ENCODE data around the gene REPS2. TPM values are rescaled to one million over a fixed set of nuclear protein-coding genes. Genes with fewer than 3 reads are reported as not detected.

Gene REPS2
- total and polyA plus RNA-seq, 4 donors, result 1.1 to 7.9 (median 4.0) TPM

- no peaks in the 10 kb centered on the region for H3K4me1 ChIP-seq (ENCODE audit: control insufficient read depth in 1 of 2, insufficient read depth in 2 of 2, low read length in 2 of 2)
- intact Hi-C loops (cut with DNase I), result no loop called here
- no peaks in the 10 kb centered on the region for H3K27me3 ChIP-seq (ENCODE audit: control insufficient read depth in 1 of 2, insufficient read depth in 2 of 2, low read length in 1 of 2)
- no peaks in the 10 kb centered on the region for H3K36me3 ChIP-seq (ENCODE audit: control insufficient read depth in 1 of 2, insufficient read depth in 2 of 2, low read length in 1 of 2)
- ATAC-seq (ENCODE audit: low FRiP score) (no peak), DNase-seq (no peak)
- no peaks in the 10 kb centered on the region for H3K9me3 ChIP-seq (ENCODE audit: control insufficient read depth, low read length)
- WGBS, 2 donors, result 56 to 77% methylated on average over 2 of the region's 2 CpGs
- H3K27ac ChIP-seq (ENCODE audit: low read depth in 1 of 2, low read length in 2 of 2), result no peak overlapping the region
- H3K4me3 ChIP-seq (ENCODE audit: low read length in 2 of 2), result no peak overlapping the region
Observed at GRCh38 chrX:16986169-16986568, 39.7 kb downstream of the REPS2 start.

DNA sequence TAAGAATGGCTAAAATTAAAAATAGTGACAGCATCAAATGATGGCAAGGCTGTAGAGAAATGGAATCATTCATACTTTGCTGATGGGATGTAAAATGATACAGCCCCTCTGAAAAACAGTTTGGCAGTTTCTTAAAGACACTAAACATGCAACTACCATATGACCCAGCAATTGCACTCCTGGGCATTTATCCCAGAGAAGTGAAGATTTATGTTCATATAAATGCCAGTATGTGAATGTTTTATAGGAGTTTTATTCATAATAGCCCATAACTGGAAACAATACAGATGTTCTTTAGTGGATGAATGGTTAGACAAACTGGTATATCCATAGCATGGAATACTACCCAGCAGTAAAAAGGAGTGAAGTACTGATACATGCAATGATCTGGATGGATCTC, 43.3 kb downstream of the REPS2 start:
- Histone ChIP-seq H3K4me3 (ENCODE audit: low read length in 2 of 2) (no peak overlapping the region), H3K4me1 (ENCODE audit: control insufficient read depth in 1 of 2, insufficient read depth in 2 of 2, low read length in 2 of 2) (no peaks in the 10 kb centered on the region), H3K27ac (ENCODE audit: low read depth in 1 of 2, low read length in 2 of 2) (no peak overlapping the region), H3K36me3 (ENCODE audit: control insufficient read depth in 1 of 2, insufficient read depth in 2 of 2, low read length in 1 of 2) (no peaks in the 10 kb centered on the region), H3K27me3 (ENCODE audit: control insufficient read depth in 1 of 2, insufficient read depth in 2 of 2, low read length in 1 of 2) (no peaks in the 10 kb centered on the region), H3K9me3 (ENCODE audit: control insufficient read depth, low read length) (no peaks in the 10 kb centered on the region)
- intact Hi-C loops (cut with DNase I), result no loop called here
- ATAC-seq (ENCODE audit: low FRiP score) (no peak), DNase-seq (no peak)

DNA sequence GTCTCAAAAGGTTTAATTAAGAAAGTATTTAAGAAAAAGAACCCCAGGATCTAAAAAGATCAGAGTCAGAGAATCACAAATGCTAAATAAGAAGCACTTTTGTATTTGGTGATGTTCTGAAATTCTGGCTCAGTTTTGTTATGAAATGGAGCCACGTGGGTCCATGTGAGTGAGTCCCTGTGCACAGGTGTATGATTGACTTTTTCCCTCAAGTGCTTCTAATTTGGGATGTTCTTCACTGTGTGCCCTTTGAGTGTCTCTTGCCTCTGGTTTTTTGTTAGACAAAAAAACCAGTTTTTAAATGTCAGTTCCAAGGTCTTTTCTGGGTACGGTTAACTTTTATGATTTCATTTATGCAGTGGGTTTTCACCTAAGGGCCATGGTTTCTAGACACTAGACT, 44.4 kb downstream of the REPS2 start:
- no peak overlapping the region for H3K27ac ChIP-seq (ENCODE audit: low read depth in 1 of 2, low read length in 2 of 2)
- ATAC-seq (ENCODE audit: low FRiP score) (no peak), DNase-seq (no peak)
- no peak overlapping the region for H3K4me3 ChIP-seq (ENCODE audit: low read length in 2 of 2)
- intact Hi-C loops (cut with DNase I), result no loop called here
- no peaks in the 10 kb centered on the region for H3K36me3 ChIP-seq (ENCODE audit: control insufficient read depth in 1 of 2, insufficient read depth in 2 of 2, low read length in 1 of 2)
- H3K4me1 ChIP-seq (ENCODE audit: control insufficient read depth in 1 of 2, insufficient read depth in 2 of 2, low read length in 2 of 2), result no peaks in the 10 kb centered on the region
- H3K9me3 ChIP-seq (ENCODE audit: control insufficient read depth, low read length), result no peaks in the 10 kb centered on the region
- WGBS, 2 donors, result 77 to 94% methylated on average over 2 of the region's 2 CpGs
- no peaks in the 10 kb centered on the region for H3K27me3 ChIP-seq (ENCODE audit: control insufficient read depth in 1 of 2, insufficient read depth in 2 of 2, low read length in 1 of 2)

- H3K4me3 ChIP-seq (ENCODE audit: low read length in 2 of 2), result no peak overlapping the region
- H3K27me3 ChIP-seq (ENCODE audit: control insufficient read depth in 1 of 2, insufficient read depth in 2 of 2, low read length in 1 of 2), result no peaks in the 10 kb centered on the region
- ATAC-seq (ENCODE audit: low FRiP score) (no peak), DNase-seq (no peak)
- no peaks in the 10 kb centered on the region for H3K4me1 ChIP-seq (ENCODE audit: control insufficient read depth in 1 of 2, insufficient read depth in 2 of 2, low read length in 2 of 2)
- H3K9me3 ChIP-seq (ENCODE audit: control insufficient read depth, low read length), result no peaks in the 10 kb centered on the region
- 77 to 98% methylated on average over 3 of the region's 3 CpGs for WGBS, 2 donors
- intact Hi-C loops (cut with DNase I), result no loop called here
- H3K27ac ChIP-seq (ENCODE audit: low read depth in 1 of 2, low read length in 2 of 2), result no peak overlapping the region
- H3K36me3 ChIP-seq (ENCODE audit: control insufficient read depth in 1 of 2, insufficient read depth in 2 of 2, low read length in 1 of 2), result no peaks in the 10 kb centered on the region
Observed at GRCh38 chrX:16992445-16992844, 46.0 kb downstream of the REPS2 start.

DNA sequence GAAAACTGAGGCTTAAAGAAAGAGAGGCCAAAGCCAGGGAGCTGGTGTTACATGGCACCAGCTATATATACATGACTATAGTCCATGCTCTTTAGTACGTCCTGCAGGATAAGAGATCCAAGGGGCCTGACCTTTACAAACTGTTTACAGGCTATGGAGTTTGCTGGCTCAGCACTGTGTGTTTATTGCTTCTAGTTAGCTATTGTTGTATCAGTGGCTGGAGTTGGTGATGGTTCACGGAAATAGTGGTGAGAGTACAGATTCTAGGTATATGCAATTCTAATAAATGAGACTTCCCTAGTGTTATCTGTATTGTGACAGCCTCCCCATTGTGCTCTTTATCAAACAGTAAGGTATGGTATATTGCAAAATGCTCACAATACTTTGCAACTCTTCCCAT, 46.5 kb downstream of the REPS2 start:
- Histone ChIP-seq H3K27ac (ENCODE audit: low read depth in 1 of 2, low read length in 2 of 2) (no peak overlapping the region), H3K4me1 (ENCODE audit: control insufficient read depth in 1 of 2, insufficient read depth in 2 of 2, low read length in 2 of 2) (no peaks in the 10 kb centered on the region), H3K36me3 (ENCODE audit: control insufficient read depth in 1 of 2, insufficient read depth in 2 of 2, low read length in 1 of 2) (no peaks in the 10 kb centered on the region), H3K9me3 (ENCODE audit: control insufficient read depth, low read length) (no peaks in the 10 kb centered on the region), H3K27me3 (ENCODE audit: control insufficient read depth in 1 of 2, insufficient read depth in 2 of 2, low read length in 1 of 2) (no peaks in the 10 kb centered on the region), H3K4me3 (ENCODE audit: low read length in 2 of 2) (no peak overlapping the region)
- WGBS, 2 donors, result 82 to 92% methylated on average over 2 of the region's 2 CpGs
- ATAC-seq (ENCODE audit: low FRiP score) (no peak), DNase-seq (no peak)
- intact Hi-C loops (cut with DNase I), result no loop called here

- H3K9me3 ChIP-seq (ENCODE audit: control insufficient read depth, low read length), result no peaks in the 10 kb centered on the region
- ATAC-seq (ENCODE audit: low FRiP score) (no peak), DNase-seq (no peak)
- no peak overlapping the region for H3K4me3 ChIP-seq (ENCODE audit: low read length in 2 of 2)
- no peaks in the 10 kb centered on the region for H3K4me1 ChIP-seq (ENCODE audit: control insufficient read depth in 1 of 2, insufficient read depth in 2 of 2, low read length in 2 of 2)
- intact Hi-C loops (cut with DNase I), result no loop called here
- no peak overlapping the region for H3K27ac ChIP-seq (ENCODE audit: low read depth in 1 of 2, low read length in 2 of 2)
- 84 to 96% methylated on average over 4 of the region's 4 CpGs for WGBS, 2 donors
- no peaks in the 10 kb centered on the region for H3K36me3 ChIP-seq (ENCODE audit: control insufficient read depth in 1 of 2, insufficient read depth in 2 of 2, low read length in 1 of 2)
- H3K27me3 ChIP-seq (ENCODE audit: control insufficient read depth in 1 of 2, insufficient read depth in 2 of 2, low read length in 1 of 2), result no peaks in the 10 kb centered on the region
Observed at GRCh38 chrX:16993791-16994318, 47.4 kb downstream of the REPS2 start.

- DNase-seq (no peak), ATAC-seq (ENCODE audit: low FRiP score) (no peak)
- no peaks in the 10 kb centered on the region for H3K9me3 ChIP-seq (ENCODE audit: control insufficient read depth, low read length)
- H3K27ac ChIP-seq (ENCODE audit: low read depth in 1 of 2, low read length in 2 of 2), result no peak overlapping the region
- H3K4me1 ChIP-seq (ENCODE audit: control insufficient read depth in 1 of 2, insufficient read depth in 2 of 2, low read length in 2 of 2), result no peaks in the 10 kb centered on the region
- WGBS, 2 donors, result 84 to 92% methylated on average over 2 of the region's 2 CpGs
- no peaks in the 10 kb centered on the region for H3K27me3 ChIP-seq (ENCODE audit: control insufficient read depth in 1 of 2, insufficient read depth in 2 of 2, low read length in 1 of 2)
- intact Hi-C loops (cut with DNase I), result no loop called here
- no peak overlapping the region for H3K4me3 ChIP-seq (ENCODE audit: low read length in 2 of 2)
- H3K36me3 ChIP-seq (ENCODE audit: control insufficient read depth in 1 of 2, insufficient read depth in 2 of 2, low read length in 1 of 2), result no peaks in the 10 kb centered on the region
Observed at GRCh38 chrX:16994736-16995135, 48.3 kb downstream of the REPS2 start.

GRCh38 chrX:16997313-16997712, 50.9 kb downstream of the REPS2 start:
- no peak for DNase-seq
- 59 to 73% methylated on average over 2 of the region's 2 CpGs for WGBS, 2 donors
- Histone ChIP-seq H3K27ac (ENCODE audit: low read depth in 1 of 2, low read length in 2 of 2) (no peak overlapping the region), H3K9me3 (ENCODE audit: control insufficient read depth, low read length) (no peaks in the 10 kb centered on the region), H3K36me3 (ENCODE audit: control insufficient read depth in 1 of 2, insufficient read depth in 2 of 2, low read length in 1 of 2) (no peaks in the 10 kb centered on the region), H3K27me3 (ENCODE audit: control insufficient read depth in 1 of 2, insufficient read depth in 2 of 2, low read length in 1 of 2) (no peaks in the 10 kb centered on the region), H3K4me3 (ENCODE audit: low read length in 2 of 2) (no peak overlapping the region), H3K4me1 (ENCODE audit: control insufficient read depth in 1 of 2, insufficient read depth in 2 of 2, low read length in 2 of 2) (no peaks in the 10 kb centered on the region)
- intact Hi-C loops (cut with DNase I), result no loop called here
- no peak for ATAC-seq (ENCODE audit: low FRiP score)

DNA sequence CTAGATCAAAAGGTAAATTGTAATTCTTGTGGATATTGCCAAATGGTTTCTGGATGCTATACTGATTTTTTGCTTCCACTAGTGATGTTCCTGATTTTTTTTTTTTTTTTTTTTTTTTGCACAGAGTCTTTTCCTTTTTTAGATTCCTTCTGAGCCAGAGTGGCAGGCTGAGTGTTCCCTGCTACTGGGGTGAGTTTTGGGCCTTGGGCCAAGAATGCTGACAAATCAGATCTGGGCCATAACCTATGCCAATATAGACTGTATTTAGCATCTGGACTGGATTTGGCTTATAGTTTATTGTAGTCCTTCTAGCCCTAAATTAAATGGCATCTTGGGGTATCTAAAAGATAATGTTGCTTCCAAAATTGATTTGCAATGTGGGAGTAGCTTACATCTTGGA, 52.8 kb downstream of the REPS2 start:
- H3K36me3 ChIP-seq (ENCODE audit: control insufficient read depth in 1 of 2, insufficient read depth in 2 of 2, low read length in 1 of 2), result no peaks in the 10 kb centered on the region
- intact Hi-C loops (cut with DNase I), result no loop called here
- DNase-seq (no peak), ATAC-seq (ENCODE audit: low FRiP score) (no peak)
- no peaks in the 10 kb centered on the region for H3K4me1 ChIP-seq (ENCODE audit: control insufficient read depth in 1 of 2, insufficient read depth in 2 of 2, low read length in 2 of 2)
- H3K27me3 ChIP-seq (ENCODE audit: control insufficient read depth in 1 of 2, insufficient read depth in 2 of 2, low read length in 1 of 2), result no peaks in the 10 kb centered on the region
- no peak overlapping the region for H3K4me3 ChIP-seq (ENCODE audit: low read length in 2 of 2)
- H3K9me3 ChIP-seq (ENCODE audit: control insufficient read depth, low read length), result no peaks in the 10 kb centered on the region
- no peak overlapping the region for H3K27ac ChIP-seq (ENCODE audit: low read depth in 1 of 2, low read length in 2 of 2)

Measured in aorta (tissue), 5 donors.